Left lung (tissue), 10 donors: ENCODE results near the gene OTOP2. TPM values are rescaled to one million over a fixed set of nuclear protein-coding genes. Genes with fewer than 3 reads are reported as not detected.
"Not testable (repeated sequence)": the region's sequence is repeated elsewhere in the genome, so short reads cannot be mapped to it uniquely, and the experiment has no call there.

Experiments used
- ATAC-seq: fragments of 200-7000 bp; cut with Tn5 transposase; one replicate; pipeline ENCODE4 v1.9.1; 2020; ENCODE audit warnings: moderate library complexity
- DNase-seq, 4 donors: peaks; one replicate each; pipeline ENCODE4 v3.0.0-alpha.2; 2013 to 2020
- H3K27ac ChIP-seq, 2 donors: fragments of 200-600 bp; sonication (generic) in 1 of 2; one replicate each; pipeline versions ENCODE4 v1.5.0 to v1.8.0; 2020 to 2021
- H3K27me3 ChIP-seq, 2 donors: fragments of 200-600 bp; sonication (generic) in 1 of 2; one replicate each; pipeline versions ENCODE4 v1.5.0 to v1.8.0; 2020 to 2021
- H3K36me3 ChIP-seq, 2 donors: fragments of 200-600 bp; sonication (generic) in 1 of 2; one replicate each; pipeline versions ENCODE4 v1.5.0 to v1.8.0; 2020 to 2021
- H3K4me1 ChIP-seq, 2 donors: fragments of 200-600 bp; one replicate each; pipeline ENCODE4 v1.8.0; 2021
- H3K4me3 ChIP-seq, 2 donors: fragments of 200-600 bp; sonication (generic) in 1 of 2; one replicate each; pipeline versions ENCODE4 v1.5.0 to v1.8.0; 2020 to 2021; ENCODE audit warnings: mild to moderate bottlenecking in 1 of 2
- H3K9me3 ChIP-seq, 2 donors: fragments of 200-600 bp; sonication (generic) in 1 of 2; one replicate each; pipeline versions ENCODE4 v1.5.0 to v1.8.0; 2020 to 2021
- CTCF ChIP-seq, 2 donors: fragments of 200-600 bp; sonication (generic) in 1 of 2; IDR thresholded peaks; one replicate each; pipeline versions ENCODE4 v1.5.0 to v1.8.0; 2021; ENCODE audit warnings: antibody characterized with exemption in 2 of 2
- intact Hi-C, 2 donors: fragments of 100-400 bp; cut with DNase I; formaldehyde crosslinking; loops; one replicate each; pipeline versions ENCODE4 v1.11.2 to v1.14.2; 2022
- polyA plus RNA-seq, 6 donors: library from polyadenylated mRNA; unstranded; fragments of 120-200 nt; gene quantifications; one replicate each; pipeline ENCODE4 v1.2.1, GENCODE V29; 2013; ENCODE audit not compliant: insufficient read length in 6 of 6
- total RNA-seq, 2 donors: library from RNA; stranded (reverse); fragmentation: NEBNext Ultra II Directional; extraction: Animal tissue kit (Norgen Biotek cat#: 25700); gene quantifications; one replicate each; pipeline ENCODE4 v1.2.1, GENCODE V29; 2021
- donor health status: DM: no; HTN: yes; CAD: no.
- donor health status: DM: no; HTN: no; CAD: no.

The OTOP2 gene
- total and polyA plus RNA-seq, 8 donors, result not detected

GRCh38 chr17:74907012-74907411, 17.1 kb upstream of the OTOP2 start:
- H3K27me3 ChIP-seq, result peaks cover 0 to 45% of the 10 kb centered on the region in 2 donors
- H3K36me3 ChIP-seq, result no peaks in the 10 kb centered on the region
- H3K4me3 ChIP-seq, result no peak overlapping the region
- no peaks in the 10 kb centered on the region for H3K4me1 ChIP-seq
- no peak for ATAC-seq
- DNase-seq, result no peak
- no peak for TF ChIP-seq CTCF (IDR thresholded peaks at IDR 0.05)
- intact Hi-C loops, result no loop called here
- H3K9me3 ChIP-seq, result no peaks in the 10 kb centered on the region
- no peak overlapping the region for H3K27ac ChIP-seq

- DNase-seq, H3K9me3 ChIP-seq, ATAC-seq, intact Hi-C loops, H3K4me3 ChIP-seq, H3K4me1 ChIP-seq, H3K36me3 ChIP-seq, H3K27ac ChIP-seq: not testable (repeated sequence)
- peaks cover 0 to 24% of the 10 kb centered on the region in 2 donors for H3K27me3 ChIP-seq
Observed at GRCh38 chr17:74909097-74909496, 15.0 kb upstream of the OTOP2 start.

- not testable (repeated sequence) for H3K27ac ChIP-seq, H3K4me1 ChIP-seq, DNase-seq, H3K9me3 ChIP-seq, H3K4me3 ChIP-seq, H3K36me3 ChIP-seq, ATAC-seq
- peaks cover 0 to 22% of the 10 kb centered on the region in 2 donors for H3K27me3 ChIP-seq
- intact Hi-C loops, result loop anchor here in 1 of 2 donors (5.0 kb wide), 1 partner anchor 114 kb away; no protein-coding TSS in a partner anchor
Observed at GRCh38 chr17:74911423-74911822, 12.7 kb upstream of the OTOP2 start.

- H3K4me1 ChIP-seq, result no peaks in the 10 kb centered on the region
- no peaks in the 10 kb centered on the region for H3K9me3 ChIP-seq
- no peaks in the 10 kb centered on the region for H3K36me3 ChIP-seq
- intact Hi-C loops, result no loop called here
- H3K27me3 ChIP-seq, result peaks cover 1 to 63% of the 10 kb centered on the region in 2 donors
- ATAC-seq (no peak), DNase-seq (no peak)
- H3K4me3 ChIP-seq, result no peak overlapping the region
- H3K27ac ChIP-seq, result no peak overlapping the region
- no peak for TF ChIP-seq CTCF (IDR thresholded peaks at IDR 0.05)
Observed at GRCh38 chr17:74916136-74916850, 7.8 kb upstream of the OTOP2 start.

GRCh38 chr17:74916851-74917199, 7.2 kb upstream of the OTOP2 start:
- Histone ChIP-seq H3K36me3 (no peaks in the 10 kb centered on the region), H3K4me1 (no peaks in the 10 kb centered on the region), H3K27ac (no peak overlapping the region), H3K4me3 (no peak overlapping the region), H3K9me3 (no peaks in the 10 kb centered on the region), H3K27me3 (peaks cover 6 to 68% of the 10 kb centered on the region in 2 donors)
- DNase-seq (no peak), ATAC-seq (no peak)
- no peak for TF ChIP-seq CTCF (IDR thresholded peaks at IDR 0.05)
- intact Hi-C loops, result no loop called here

- Histone ChIP-seq H3K27ac (no peak overlapping the region), H3K36me3 (no peaks in the 10 kb centered on the region), H3K9me3 (no peaks in the 10 kb centered on the region), H3K4me3 (no peak overlapping the region), H3K4me1 (no peaks in the 10 kb centered on the region), H3K27me3 (peaks cover 12 to 74% of the 10 kb centered on the region in 2 donors)
- ATAC-seq, result peak; percentile 29
- intact Hi-C loops, result no loop called here
- no peak for TF ChIP-seq CTCF (IDR thresholded peaks at IDR 0.05)
- no peak for DNase-seq
Observed at GRCh38 chr17:74917430-74917829, 6.6 kb upstream of the OTOP2 start.
